Measurements from ENCODE around the gene SERPIND1.
"Not testable (repeated sequence)": the region's sequence is repeated elsewhere in the genome, so short reads cannot be mapped to it uniquely, and the experiment has no call there.

Gene SERPIND1

GRCh38 chr22:20747223-20747622 is 26.7 kb upstream of the SERPIND1 start:
- DNase-seq = no peak

- DNase-seq = no peak
These were observed 25.8 kb upstream of the SERPIND1 start for GRCh38 chr22:20748082-20748481.

GRCh38 chr22:20748731-20749428 is 25.0 kb upstream of the SERPIND1 start:
- DNase-seq = no peak

- no peak for DNase-seq
These were observed 24.5 kb upstream of the SERPIND1 start for GRCh38 chr22:20749453-20749852.

- DNase-seq = peak; percentile 83
These were observed 23.3 kb upstream of the SERPIND1 start for GRCh38 chr22:20750461-20751184.

- DNase-seq = no peak
These were observed 22.6 kb upstream of the SERPIND1 start for GRCh38 chr22:20751185-20751851.

- DNase-seq = no peak
These were observed 21.7 kb upstream of the SERPIND1 start for GRCh38 chr22:20752104-20752741.

GRCh38 chr22:20752873-20753272 is 21.0 kb upstream of the SERPIND1 start:
- DNase-seq = no peak

- no peak for DNase-seq
These were observed 17.1 kb upstream of the SERPIND1 start for GRCh38 chr22:20756846-20757245.

GRCh38 chr22:20758688-20759087 is 15.2 kb upstream of the SERPIND1 start:
- no peak for DNase-seq

- DNase-seq = no peak
These were observed 13.8 kb upstream of the SERPIND1 start for GRCh38 chr22:20760084-20760483.

GRCh38 chr22:20761536-20761935 is 12.4 kb upstream of the SERPIND1 start:
- peak; percentile 42 for DNase-seq

- DNase-seq = no peak
These were observed 11.6 kb upstream of the SERPIND1 start for GRCh38 chr22:20762233-20762796.

- DNase-seq = no peak
These were observed 10.1 kb upstream of the SERPIND1 start for GRCh38 chr22:20763630-20764470.

- DNase-seq = no peak
These were observed 9.5 kb upstream of the SERPIND1 start for GRCh38 chr22:20764471-20764720.

- no peak for DNase-seq
These were observed 9.2 kb upstream of the SERPIND1 start for GRCh38 chr22:20764729-20765128.

- DNase-seq = no peak
These were observed 8.0 kb upstream of the SERPIND1 start for GRCh38 chr22:20765938-20766337.

GRCh38 chr22:20766530-20766929 is 7.4 kb upstream of the SERPIND1 start:
- DNase-seq = no peak

- not testable (repeated sequence) for DNase-seq
These were observed 4.5 kb upstream of the SERPIND1 start for GRCh38 chr22:20769496-20769826.

- no peak for DNase-seq
These were observed 1.8 kb upstream of the SERPIND1 start for GRCh38 chr22:20771918-20772625.

- no peak for DNase-seq
These were observed 969 bp downstream of the SERPIND1 start for GRCh38 chr22:20774882-20775281.
